ENCODE measurements around the gene TCFL5. TPM values are rescaled to one million over a fixed set of nuclear protein-coding genes. Genes with fewer than 3 reads are reported as not detected.

The TCFL5 gene
- 12.0 to 12.6 TPM (median 12.2 TPM) in 3 replicates for total RNA-seq

GRCh38 chr20:62861726-62862336 lies at the start of gene TCFL5:
TCFL5 (minus strand) TSS chr20:62861822; CDS start chr20:62861670, 152 bp downstream.
- Mint-ChIP-seq H3K9me3 (peaks cover 5% of the 10 kb centered on the region), H3K4me1 (peaks cover 25% of the 10 kb centered on the region), H3K4me3 (peak within 1 kb of the TSS; percentile 67), H3K27me3 (ENCODE audit: low read depth) (peaks cover 11% of the 10 kb centered on the region), H3K36me3 (peaks cover 12% of the 10 kb centered on the region), H3K27ac (peak within 1 kb of the TSS; percentile 80)
- DNase-seq (ENCODE audit: low spot score in 2 of 2, unreplicated experiment in 2 of 2) = peak; percentile 93 to 98
- no peak for TF ChIP-seq CTCF (IDR thresholded peaks at IDR 0.05; ENCODE audit: unreplicated experiment)

- Mint-ChIP-seq H3K4me3 (no peak overlapping the region), H3K9me3 (no peaks in the 10 kb centered on the region), H3K27ac (no peak overlapping the region), H3K27me3 (ENCODE audit: low read depth) (no peaks in the 10 kb centered on the region), H3K36me3 (peaks cover 40% of the 10 kb centered on the region), H3K4me1 (peaks cover 8% of the 10 kb centered on the region)
- no peak for DNase-seq (ENCODE audit: low spot score in 2 of 2, unreplicated experiment in 2 of 2)
- no peak for TF ChIP-seq CTCF (IDR thresholded peaks at IDR 0.05; ENCODE audit: unreplicated experiment)
These were observed 49.3 kb upstream of the TCFL5 start for GRCh38 chr20:62910777-62911497.

- no peak overlapping the region for H3K4me3 Mint-ChIP-seq
- no peaks in the 10 kb centered on the region for H3K9me3 Mint-ChIP-seq
- peaks cover 45% of the 10 kb centered on the region for H3K36me3 Mint-ChIP-seq
These were observed 48.7 kb upstream of the TCFL5 start for GRCh38 chr20:62910217-62910766.

GRCh38 chr20:62908971-62909791 lies 47.6 kb upstream of the TCFL5 start:
- Mint-ChIP-seq H3K9me3 (no peaks in the 10 kb centered on the region), H3K4me1 (peaks cover 3% of the 10 kb centered on the region), H3K27me3 (ENCODE audit: low read depth) (no peaks in the 10 kb centered on the region), H3K4me3 (no peak overlapping the region), H3K36me3 (peaks cover 53% of the 10 kb centered on the region), H3K27ac (no peak overlapping the region)
- no peak for TF ChIP-seq CTCF (IDR thresholded peaks at IDR 0.05; ENCODE audit: unreplicated experiment)
- DNase-seq (ENCODE audit: low spot score in 2 of 2, unreplicated experiment in 2 of 2) = no peak

More at GRCh38 chr20:62910217-62910766, 48.7 kb upstream of the TCFL5 start:
- TF ChIP-seq CTCF (IDR thresholded peaks at IDR 0.05; ENCODE audit: unreplicated experiment) = no peak
- DNase-seq (ENCODE audit: low spot score in 2 of 2, unreplicated experiment in 2 of 2) = no peak
- Mint-ChIP-seq H3K4me1 (peaks cover 8% of the 10 kb centered on the region), H3K27me3 (ENCODE audit: low read depth) (no peaks in the 10 kb centered on the region), H3K27ac (no peak overlapping the region)

Data from mesothelial cell of epicardium (in vitro differentiated cells).